H1 (cell line): ENCODE measurements around the gene CCDC93. TPM values are rescaled to one million over a fixed set of nuclear protein-coding genes. Genes with fewer than 3 reads are reported as not detected.

ENCODE experiments used
- CTCF ChIA-PET: fragments of 300-600 bp; sonication (Branson Sonifier 250); formaldehyde crosslinking; loops from one replicate; lab custom pipeline; 2021; ENCODE audit not compliant: partially characterized antibody; lab: Charles Lee
- POLR2A ChIA-PET: fragments of 300-600 bp; sonication (Branson Sonifier 250); formaldehyde crosslinking; loops from one replicate; lab custom pipeline; 2021; ENCODE audit warnings: inconsistent platforms; ENCODE audit not compliant: partially characterized antibody; lab: Charles Lee
- DNase-seq, 2 experiments: peaks; one replicate each; pipeline versions ENCODE4 v3.0.0 to v3.0.0-alpha.2; 2010 to 2022; ENCODE audit warnings: low spot score in 2 of 2, low read depth in 1 of 2, mixed read lengths in 1 of 2
- FAIRE-seq: peaks from 2 replicates; lab custom pipeline; 2011; peaks lifted over from hg19 to GRCh38; lab: Jason Lieb, UNC
- H2AFZ ChIP-seq: 2 replicates; pipeline ENCODE4 v1.8.1; 2012; ENCODE audit warnings: low read length, inconsistent platforms
- H2AK5ac ChIP-seq: 2 replicates; pipeline ENCODE4 v1.6.1; 2013; ENCODE audit warnings: low read depth, low read length
- H2BK120ac ChIP-seq: replicated peaks from 2 replicates; pipeline ENCODE3; 2013; ENCODE audit warnings: low read depth, low read length, inconsistent platforms
- H2BK12ac ChIP-seq: 2 replicates; pipeline ENCODE4 v1.6.1; 2013; ENCODE audit warnings: low read depth, low read length
- H2BK15ac ChIP-seq: 2 replicates; pipeline ENCODE4 v1.6.1; 2013; ENCODE audit warnings: low read length
- H2BK20ac ChIP-seq: 2 replicates; pipeline ENCODE4 v1.6.1; 2013; ENCODE audit warnings: low read length
- H2BK5ac ChIP-seq: 2 replicates; pipeline ENCODE4 v1.6.1; 2013; ENCODE audit warnings: low read depth, low read length
- H3K14ac ChIP-seq: 2 replicates; pipeline ENCODE4 v1.6.1; 2013; ENCODE audit warnings: inconsistent platforms; ENCODE audit not compliant: insufficient read length
- H3K18ac ChIP-seq: 2 replicates; pipeline ENCODE4 v1.6.1; 2013; ENCODE audit warnings: low read length; ENCODE audit errors: extremely low read depth
- H3K23ac ChIP-seq: 2 replicates; pipeline ENCODE4 v1.6.1; 2013; ENCODE audit warnings: inconsistent platforms; ENCODE audit not compliant: insufficient read length
- H3K23me2 ChIP-seq: 2 replicates; pipeline ENCODE4 v1.6.1; 2013; ENCODE audit warnings: low read depth, low read length
- H3K27ac ChIP-seq: 2 replicates; pipeline ENCODE4 v1.6.1; 2011; ENCODE audit warnings: low read depth, low read length, inconsistent platforms
- H3K27me3 ChIP-seq, 4 experiments: replicated peaks in 1 of 4; 1 replicate in 1 of 4; 2 replicates in 3 of 4; pipeline versions ENCODE4 v1.6.1 to v1.8.1; 2011 to 2013; ENCODE audit warnings: low read length in 3 of 4, mild to moderate bottlenecking in 3 of 4, inconsistent platforms in 2 of 4, mixed read lengths in 2 of 4, moderate library complexity in 1 of 4; ENCODE audit not compliant: control insufficient read depth in 3 of 4, insufficient read depth in 3 of 4; ENCODE audit errors: extremely low read depth in 1 of 4
- H3K36me3 ChIP-seq, 4 experiments: 2 replicates each; pipeline versions ENCODE4 v1.6.1 to v1.8.1; 2011 to 2013; ENCODE audit warnings: mild to moderate bottlenecking in 4 of 4, low read length in 3 of 4, moderate library complexity in 2 of 4, control low read depth in 1 of 4, inconsistent platforms in 1 of 4; ENCODE audit not compliant: insufficient read depth in 4 of 4, control insufficient read depth in 2 of 4
- H3K4ac ChIP-seq: replicated peaks from 2 replicates; pipeline ENCODE3; 2013; ENCODE audit warnings: low read length, low read depth, mixed read lengths, inconsistent platforms; ENCODE audit not compliant: insufficient read length
- H3K4me1 ChIP-seq, 4 experiments: replicated peaks in 1 of 4; 1 replicate in 1 of 4; 2 replicates in 3 of 4; pipeline versions ENCODE4 v1.6.1 to v1.8.1; 2011 to 2013; ENCODE audit warnings: low read length in 3 of 4, inconsistent platforms in 2 of 4, mixed read lengths in 1 of 4; ENCODE audit not compliant: insufficient read depth in 4 of 4, control insufficient read depth in 3 of 4
- H3K4me2 ChIP-seq, 2 experiments: 2 replicates each; pipeline versions ENCODE4 v1.6.1 to v1.8.1; 2011 to 2013; ENCODE audit warnings: low read depth in 2 of 2, low read length in 2 of 2, control low read depth in 1 of 2, inconsistent platforms in 1 of 2, mild to moderate bottlenecking in 1 of 2; ENCODE audit not compliant: insufficient read depth in 1 of 2
- H3K4me3 ChIP-seq, 4 experiments: fragments of 200-600, 300-600 bp in 1 of 4; sonication (generic), shearing (Covaris generic), sonication (Bioruptor Twin) in 1 of 4; 2 replicates each; pipeline versions ENCODE4 v1.5.1 to v1.8.1; 2011 to 2016; ENCODE audit warnings: low read length in 4 of 4, low read depth in 3 of 4, control low read depth in 2 of 4, inconsistent platforms in 2 of 4, mild to moderate bottlenecking in 2 of 4, mixed read lengths in 1 of 4, moderate library complexity in 1 of 4; ENCODE audit not compliant: insufficient read depth in 2 of 4; ENCODE audit errors: extremely low read depth in 1 of 4
- H3K56ac ChIP-seq: replicated peaks from 2 replicates; pipeline ENCODE3; 2013; ENCODE audit warnings: low read depth, mild to moderate bottlenecking, mixed read lengths, low read length, inconsistent platforms; ENCODE audit not compliant: insufficient read length
- H3K79me1 ChIP-seq: 2 replicates; pipeline ENCODE4 v1.6.1; 2013; ENCODE audit warnings: low read depth, low read length, control low read depth
- H3K79me2 ChIP-seq, 2 experiments: 2 replicates each; pipeline versions ENCODE4 v1.6.1 to v1.8.1; 2012 to 2013; ENCODE audit warnings: low read length in 2 of 2, mild to moderate bottlenecking in 2 of 2, inconsistent platforms in 1 of 2; ENCODE audit not compliant: insufficient read depth in 2 of 2, control insufficient read depth in 1 of 2
- H3K9ac ChIP-seq, 4 experiments: replicated peaks in 1 of 4; 1 replicate in 1 of 4; 2 replicates in 3 of 4; pipeline versions ENCODE4 v1.6.1 to v1.8.1; 2011 to 2013; ENCODE audit warnings: low read depth in 3 of 4, low read length in 3 of 4, control low read depth in 2 of 4, mild to moderate bottlenecking in 2 of 4, moderate library complexity in 2 of 4, inconsistent platforms in 1 of 4; ENCODE audit errors: extremely low read depth in 1 of 4
- H3K9me3 ChIP-seq, 2 experiments: 2 replicates each; pipeline versions ENCODE4 v1.6.1 to v1.8.1; 2012 to 2013; ENCODE audit warnings: mild to moderate bottlenecking in 2 of 2, moderate library complexity in 2 of 2, control low read depth in 1 of 2, inconsistent platforms in 1 of 2, low read depth in 1 of 2, low read length in 1 of 2, mixed read lengths in 1 of 2; ENCODE audit not compliant: insufficient read depth in 2 of 2
- H4K20me1 ChIP-seq, 2 experiments: replicated peaks in 1 of 2; 2 replicates each; pipeline versions ENCODE3 to v1.8.1; 2011 to 2013; ENCODE audit warnings: inconsistent platforms in 2 of 2, low read length in 2 of 2, mild to moderate bottlenecking in 1 of 2; ENCODE audit not compliant: insufficient read depth in 2 of 2, control insufficient read depth in 1 of 2
- H4K5ac ChIP-seq: 2 replicates; pipeline ENCODE4 v1.6.1; 2013; ENCODE audit warnings: low read length, low read depth, mixed read lengths, inconsistent platforms; ENCODE audit not compliant: insufficient read length
- H4K8ac ChIP-seq: 2 replicates; pipeline ENCODE4 v1.8.0; 2013; ENCODE audit warnings: mild to moderate bottlenecking, moderate library complexity, low read length, inconsistent platforms; ENCODE audit not compliant: insufficient read depth; ENCODE audit errors: extremely low read depth
- H4K91ac ChIP-seq: replicated peaks from 2 replicates; pipeline ENCODE3; 2013; ENCODE audit warnings: low read length, mixed read lengths, inconsistent platforms; ENCODE audit not compliant: insufficient read length
- E2F6 ChIP-seq: IDR thresholded peaks from 2 replicates; pipeline ENCODE4 v1.6.1; 2012; ENCODE audit warnings: inconsistent platforms
- EZH2 ChIP-seq: fragments of 200-600 bp; sonication (generic); IDR thresholded peaks from 2 replicates; pipeline ENCODE4 v1.7.1; 2012; ENCODE audit warnings: low read depth, mild to moderate bottlenecking, moderate library complexity, low read length, inconsistent platforms; ENCODE audit not compliant: severe bottlenecking
- JUN ChIP-seq: IDR thresholded peaks from 2 replicates; pipeline ENCODE4 v1.6.1; 2011; ENCODE audit warnings: low read depth, mild to moderate bottlenecking, improper control_type of control experiment, low read length
- MAFK ChIP-seq: IDR thresholded peaks from 2 replicates; pipeline ENCODE4 v1.6.1; 2012; ENCODE audit warnings: low read depth, mild to moderate bottlenecking, improper control_type of control experiment, low read length
- RFX5 ChIP-seq: IDR thresholded peaks from 2 replicates; pipeline ENCODE4 v1.6.1; 2011; ENCODE audit warnings: low read depth, low read length, improper control_type of control experiment, borderline replicate concordance
- RNF2 ChIP-seq: fragments of 200-900, 300-1000 bp; sonication (generic); IDR thresholded peaks from 2 replicates; pipeline ENCODE4 v1.7.1; 2016; ENCODE audit warnings: borderline replicate concordance, low read depth, mild to moderate bottlenecking, antibody characterized with exemption, low read length; ENCODE audit not compliant: poor library complexity, severe bottlenecking; ENCODE audit errors: missing control alignments
- SP1 ChIP-seq: IDR thresholded peaks from 2 replicates; pipeline ENCODE4 v1.6.1; 2011; ENCODE audit warnings: low read depth, low read length
- WGBS, 2 experiments: shearing (Covaris generic) in 1 of 2; methylation state at CpG; one replicate each; pipeline versions ENCODE4 v1.1.6 to v1.1.7; 2013 to 2015; ENCODE audit warnings: low lambda C conversion rate in 2 of 2, mixed read lengths in 2 of 2, inconsistent platforms in 1 of 2, low coverage in 1 of 2, missing lambda C conversion rate in 1 of 2; ENCODE audit not compliant: insufficient replicate concordance in 2 of 2, insufficient coverage in 1 of 2, insufficient read length in 1 of 2; ENCODE audit errors: extremely low coverage in 1 of 2, missing lambda C conversion rate in 1 of 2; 5-methylcytosine and 5-hydroxymethylcytosine counted together
- polyA plus RNA-seq, 7 experiments: library from polyadenylated mRNA; depleted of rRNA in 3 of 7; stranded (reverse) in 5 of 7; unstranded in 2 of 7; fragments of >200 nt in 5 of 7; fragments of 200-250 nt in 2 of 7; gene quantifications; 1 replicate in 5 of 7; 2 replicates in 1 of 7; 4 replicates in 1 of 7; pipeline versions ENCODE4 v1.2.1 to v1.2.3, GENCODE V29; 2011 to 2013; ENCODE audit warnings: missing spikeins in 2 of 7, mixed read lengths in 2 of 7
- total RNA-seq: library from RNA; stranded (reverse); fragmentation: NEBNext Ultra II Directional; extraction: Animal tissue kit (Norgen Biotek cat#: 25700); gene quantifications from 2 replicates; pipeline ENCODE4 v1.2.1, GENCODE V29; 2021

CCDC93 gene
- total and polyA plus RNA-seq, 2 of the 8 experiments (the other 6 are each of a cell fraction or from before 2014, with no cell fraction given) = 5.5 to 18.0 TPM

- H3K9me3 ChIP-seq = no peaks in the 10 kb centered on the region
- H3K4me2 ChIP-seq = no peak overlapping the region
- H4K8ac ChIP-seq = no peak overlapping the region
- H3K23me2 ChIP-seq = no peaks in the 10 kb centered on the region
- no peaks in the 10 kb centered on the region for H4K20me1 ChIP-seq
- H3K18ac ChIP-seq = no peak overlapping the region
- H3K79me1 ChIP-seq = no peaks in the 10 kb centered on the region
- no peaks in the 10 kb centered on the region for H3K27me3 ChIP-seq
- H2AFZ ChIP-seq = no peak overlapping the region
- DNase-seq (no peak), FAIRE-seq (no peak)
- no peak overlapping the region for H2AK5ac ChIP-seq
- 76% methylated on average over 2 of the region's 2 CpGs; no CpG with 5 or more reads in 1 of the 2 experiments for WGBS, 2 experiments
- no peak overlapping the region for H3K4ac ChIP-seq
- H3K4me1 ChIP-seq = no peaks in the 10 kb centered on the region
- H3K4me3 ChIP-seq = no peak overlapping the region
- no peak overlapping the region for H2BK12ac ChIP-seq
- H3K23ac ChIP-seq = no peak overlapping the region
- no peak overlapping the region for H2BK120ac ChIP-seq
- H2BK20ac ChIP-seq = no peak overlapping the region
- peaks cover 0 to 13% (median 3%) of the 10 kb centered on the region in 4 experiments; a peak in 4 of 8 replicates for H3K36me3 ChIP-seq
- no peak overlapping the region for H2BK5ac ChIP-seq
- no peak overlapping the region for H3K27ac ChIP-seq
- TF ChIP-seq RNF2 = no peak
- no peak for TF ChIP-seq JUN
- TF ChIP-seq RFX5 = no peak
- no peak for TF ChIP-seq SP1
- no peak for TF ChIP-seq E2F6
- no peak for TF ChIP-seq MAFK
- TF ChIP-seq EZH2 = no peak
- TF ChIP-seq, all 59 proteins: peak for 0
- H3K14ac ChIP-seq = no peak overlapping the region
- H3K79me2 ChIP-seq = no peaks in the 10 kb centered on the region
- H4K5ac ChIP-seq = no peak overlapping the region
- POLR2A ChIA-PET = interaction anchor here (1.2 to 1.5 kb wide), 2 partner anchors 36 to 127 kb away, joined by 3 read pairs; no protein-coding TSS in a partner anchor
- no peak overlapping the region for H3K9ac ChIP-seq
- no peak overlapping the region for H2BK15ac ChIP-seq
- no peak overlapping the region for H4K91ac ChIP-seq
- H3K56ac ChIP-seq = no peak overlapping the region
- CTCF ChIA-PET = interaction anchor here (0.9 to 4.2 kb wide), 9 partner anchors 9 to 119 kb away, joined by 3 to 28 read pairs (median 5); no protein-coding TSS in a partner anchor
Measured at GRCh38 chr2:117968722-117969121, 45.1 kb downstream of the CCDC93 start.
